ENCODE measurements around the gene RPS6KC1. TPM values are rescaled to one million over a fixed set of nuclear protein-coding genes. Genes with fewer than 3 reads are reported as not detected.

Gene RPS6KC1
- total RNA-seq, 2 experiments from 2014 or later: 9.8 to 12.8 TPM

DNA sequence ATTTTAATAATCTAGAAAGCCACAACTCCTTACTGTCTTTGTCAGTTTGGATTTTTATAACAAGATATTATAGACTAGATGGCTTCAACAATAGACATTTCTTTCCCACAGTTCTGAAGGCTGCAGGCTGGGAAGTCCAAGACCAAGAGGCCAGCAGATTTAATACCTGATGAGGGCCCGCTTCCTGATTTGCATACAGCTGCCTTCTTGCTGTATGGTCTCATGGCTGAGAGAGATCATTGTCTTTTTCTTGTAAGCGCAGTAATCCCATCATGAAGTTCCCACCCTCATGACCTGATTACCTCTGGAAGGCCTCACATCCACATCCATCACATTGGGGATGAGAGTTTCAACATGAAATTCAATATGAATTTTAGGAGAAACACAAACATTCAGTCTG is 9.8 kb downstream of the RPS6KC1 start:
- Mint-ChIP-seq H3K4me1 (peaks cover 1% of the 10 kb centered on the region), H3K27me3 (no peaks in the 10 kb centered on the region), H3K4me3 (no peak overlapping the region), H3K9me3 (peaks cover 2% of the 10 kb centered on the region), H3K36me3 (ENCODE audit: low read depth) (peaks cover 9% of the 10 kb centered on the region), H3K27ac (no peak overlapping the region)
- ChIA-PET CTCF (interaction anchor here (0.6 kb wide), 1 partner anchor 10 kb away, joined by 4 read pairs; no protein-coding TSS in a partner anchor), POLR2A (no interaction called here)
- no peak for DNase-seq

GRCh38 chr1:213061263-213061662 is 10.2 kb downstream of the RPS6KC1 start:
- DNase-seq: no peak
- H3K9me3 Mint-ChIP-seq: peaks cover 2% of the 10 kb centered on the region
- POLR2A ChIA-PET: no interaction called here
- CTCF ChIA-PET: interaction anchor here (0.6 kb wide), 1 partner anchor 9 kb away, joined by 4 read pairs; no protein-coding TSS in a partner anchor
- peaks cover 1% of the 10 kb centered on the region for H3K4me1 Mint-ChIP-seq
- H3K36me3 Mint-ChIP-seq (ENCODE audit: low read depth): peaks cover 9% of the 10 kb centered on the region
- no peak overlapping the region for H3K27ac Mint-ChIP-seq
- no peak overlapping the region for H3K4me3 Mint-ChIP-seq
- H3K27me3 Mint-ChIP-seq: no peaks in the 10 kb centered on the region

GRCh38 chr1:213065800-213066199 is 14.8 kb downstream of the RPS6KC1 start:
- Mint-ChIP-seq H3K27ac (no peak overlapping the region), H3K36me3 (ENCODE audit: low read depth) (peaks cover 5% of the 10 kb centered on the region), H3K4me3 (no peak overlapping the region), H3K27me3 (no peaks in the 10 kb centered on the region), H3K9me3 (no peaks in the 10 kb centered on the region), H3K4me1 (peaks cover 13% of the 10 kb centered on the region)
- ChIA-PET POLR2A (no interaction called here), CTCF (interaction anchor here (1.3 kb wide), 1 partner anchor 26 kb away, joined by 3 read pairs; no protein-coding TSS in a partner anchor)
- no peak for DNase-seq

DNA sequence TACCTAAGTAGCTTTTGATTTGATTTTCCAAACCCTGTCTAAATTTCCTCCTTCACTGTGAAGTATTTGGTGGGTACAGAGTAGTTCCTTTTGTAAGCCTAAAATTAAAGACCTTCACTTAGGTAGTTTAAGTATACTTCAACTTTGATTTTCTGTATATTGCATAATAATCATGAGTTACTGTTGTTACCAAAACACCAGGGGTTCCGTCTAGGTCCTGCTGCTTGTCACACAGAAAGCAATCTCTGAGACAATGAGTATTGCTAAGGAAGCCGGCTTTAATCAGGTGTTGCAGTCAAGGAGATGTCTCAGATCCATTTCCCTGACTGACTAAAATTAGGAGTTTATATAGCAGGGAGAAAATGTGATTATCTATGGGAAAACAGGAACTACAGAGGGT is 15.3 kb downstream of the RPS6KC1 start:
- H3K9me3 Mint-ChIP-seq: no peaks in the 10 kb centered on the region
- H3K27ac Mint-ChIP-seq: no peak overlapping the region

GRCh38 chr1:213067352-213067751 is 16.3 kb downstream of the RPS6KC1 start:
- no peak for DNase-seq
- H3K36me3 Mint-ChIP-seq (ENCODE audit: low read depth): peaks cover 3% of the 10 kb centered on the region
- no peak overlapping the region for H3K27ac Mint-ChIP-seq
- ChIA-PET POLR2A (no interaction called here), CTCF (interaction anchor here (0.5 kb wide), 1 partner anchor 996 kb away, joined by 5 read pairs; no protein-coding TSS in a partner anchor)
- no peaks in the 10 kb centered on the region for H3K27me3 Mint-ChIP-seq
- peaks cover 21% of the 10 kb centered on the region for H3K4me1 Mint-ChIP-seq
- no peak overlapping the region for H3K4me3 Mint-ChIP-seq
- no peaks in the 10 kb centered on the region for H3K9me3 Mint-ChIP-seq

More for the DNA sequence above, 15.3 kb downstream of the RPS6KC1 start:
- no peak for DNase-seq
- CTCF ChIA-PET: interaction anchor here (1.3 kb wide), 1 partner anchor 26 kb away, joined by 3 read pairs; no protein-coding TSS in a partner anchor
- Mint-ChIP-seq H3K27me3 (no peaks in the 10 kb centered on the region), H3K36me3 (ENCODE audit: low read depth) (peaks cover 3% of the 10 kb centered on the region), H3K4me1 (peaks cover 16% of the 10 kb centered on the region), H3K4me3 (no peak overlapping the region)
- POLR2A ChIA-PET: no interaction called here

DNA sequence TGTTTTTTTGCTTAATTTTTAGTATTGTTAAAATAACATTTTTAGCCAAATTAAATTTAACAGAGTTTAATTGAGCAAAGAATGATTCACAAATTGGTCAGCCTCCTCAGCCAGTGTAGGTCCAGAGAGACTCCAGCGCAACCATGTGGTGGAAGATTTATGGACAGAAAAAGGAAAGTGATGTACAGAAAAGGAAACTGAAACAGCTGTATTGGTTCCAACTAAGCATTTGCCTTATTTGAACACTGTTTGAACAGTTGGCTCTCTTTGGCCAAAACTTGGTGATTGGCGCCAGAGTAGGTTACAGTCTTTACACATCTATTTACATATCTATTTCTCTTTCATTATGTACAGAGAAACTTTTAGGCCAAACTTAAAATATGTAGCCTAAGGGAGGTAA is 19.4 kb downstream of the RPS6KC1 start:
- Mint-ChIP-seq H3K4me3 (peak overlapping the region; percentile 19), H3K27me3 (no peaks in the 10 kb centered on the region), H3K27ac (peak overlapping the region; percentile 74), H3K36me3 (ENCODE audit: low read depth) (peaks cover 6% of the 10 kb centered on the region), H3K9me3 (no peaks in the 10 kb centered on the region), H3K4me1 (peaks cover 35% of the 10 kb centered on the region)
- POLR2A ChIA-PET: interaction anchor here (0.6 kb wide), 1 partner anchor 47 kb away, joined by 4 read pairs; no protein-coding TSS in a partner anchor
- CTCF ChIA-PET: interaction anchor here (0.6 to 1.4 kb wide), 3 partner anchors 9 to 613 kb away, joined by 3 to 4 read pairs (median 3); no protein-coding TSS in a partner anchor
- peak; percentile 53 for DNase-seq

GRCh38 chr1:213075725-213076124 is 24.7 kb downstream of the RPS6KC1 start:
- Mint-ChIP-seq H3K9me3 (no peaks in the 10 kb centered on the region), H3K4me3 (no peak overlapping the region), H3K27me3 (no peaks in the 10 kb centered on the region), H3K27ac (no peak overlapping the region), H3K4me1 (peaks cover 28% of the 10 kb centered on the region), H3K36me3 (ENCODE audit: low read depth) (peaks cover 12% of the 10 kb centered on the region)
- DNase-seq: no peak
- ChIA-PET POLR2A (no interaction called here), CTCF (interaction anchor here (0.7 kb wide), 1 partner anchor 9 kb away, joined by 4 read pairs; no protein-coding TSS in a partner anchor)

DNA sequence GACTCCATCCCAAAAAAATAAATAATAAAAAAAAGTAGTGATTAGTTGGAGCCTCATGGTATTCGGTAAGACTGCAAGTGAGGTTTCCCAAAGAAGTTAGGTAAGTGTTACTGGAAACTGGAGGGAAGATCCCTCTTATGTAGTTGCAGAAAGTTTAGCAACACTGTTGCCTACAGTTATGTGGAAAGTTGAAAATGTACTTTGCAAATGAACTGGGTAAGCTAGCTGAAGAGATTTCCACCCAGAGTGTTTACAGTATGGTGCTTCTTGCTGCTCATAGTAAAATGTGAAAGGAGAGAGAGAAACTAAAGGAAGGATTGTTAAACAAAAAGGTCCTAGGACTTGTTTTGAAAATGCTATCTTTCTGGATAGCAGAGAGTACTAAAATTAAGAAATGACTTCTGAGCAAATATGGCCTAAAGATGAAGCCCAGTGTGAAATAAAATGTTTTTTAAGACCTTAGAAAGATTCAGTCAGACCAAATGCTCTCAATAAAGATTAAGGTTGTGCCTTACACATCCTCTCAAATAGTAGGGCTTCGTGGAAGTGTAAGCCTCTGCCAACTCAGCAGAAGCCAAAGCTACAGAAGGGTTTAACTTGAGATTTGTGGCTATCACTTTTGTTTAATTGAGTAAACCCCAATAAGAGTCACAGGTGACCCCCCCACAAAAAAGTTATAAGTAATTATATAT is 31.5 kb downstream of the RPS6KC1 start:
- peaks cover 35% of the 10 kb centered on the region for H3K4me1 Mint-ChIP-seq
- DNase-seq: no peak
- ChIA-PET CTCF (interaction anchor here (0.7 to 1.3 kb wide), 4 partner anchors 13 to 56 kb away, joined by 3 to 8 read pairs (median 4); partner anchors contain the start of gene RPS6KC1), POLR2A (interaction anchor here (0.7 kb wide), 1 partner anchor 399 kb away, joined by 3 read pairs; no protein-coding TSS in a partner anchor)
- peak overlapping the region; percentile 33 for H3K4me3 Mint-ChIP-seq
- H3K27ac Mint-ChIP-seq: peak overlapping the region; percentile 87
- no peaks in the 10 kb centered on the region for H3K27me3 Mint-ChIP-seq
- peaks cover 40% of the 10 kb centered on the region for H3K36me3 Mint-ChIP-seq (ENCODE audit: low read depth)
- H3K9me3 Mint-ChIP-seq: peaks cover 3% of the 10 kb centered on the region

DNA sequence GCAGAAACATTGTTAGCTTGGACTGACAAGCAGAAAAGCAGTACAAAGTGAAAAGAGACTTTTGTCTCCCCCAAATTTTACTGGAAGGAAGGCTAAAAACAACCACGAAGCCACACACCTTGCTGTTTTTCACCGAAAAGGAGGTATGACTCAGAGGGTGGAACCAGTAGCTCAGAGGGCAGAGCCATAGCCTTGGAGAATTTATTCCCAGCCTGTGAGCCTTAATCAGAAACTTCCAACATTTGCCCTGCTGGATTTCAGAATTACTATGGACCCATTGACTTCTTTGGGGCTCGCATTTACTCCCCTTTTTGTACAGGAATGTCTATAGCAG is 32.0 kb downstream of the RPS6KC1 start:
- H3K9me3 Mint-ChIP-seq: peaks cover 3% of the 10 kb centered on the region
- peaks cover 46% of the 10 kb centered on the region for H3K36me3 Mint-ChIP-seq (ENCODE audit: low read depth)
- ChIA-PET CTCF (interaction anchor here (0.8 to 1.3 kb wide), 2 partner anchors 12 to 32 kb away, joined by 3 read pairs; partner anchors contain the start of gene RPS6KC1), POLR2A (interaction anchor here (0.7 kb wide), 1 partner anchor 399 kb away, joined by 3 read pairs; no protein-coding TSS in a partner anchor)
- H3K4me1 Mint-ChIP-seq: peaks cover 35% of the 10 kb centered on the region
- DNase-seq: peak; percentile 57
- no peak overlapping the region for H3K4me3 Mint-ChIP-seq
- H3K27me3 Mint-ChIP-seq: no peaks in the 10 kb centered on the region
- H3K27ac Mint-ChIP-seq: peak overlapping the region; percentile 87

DNA sequence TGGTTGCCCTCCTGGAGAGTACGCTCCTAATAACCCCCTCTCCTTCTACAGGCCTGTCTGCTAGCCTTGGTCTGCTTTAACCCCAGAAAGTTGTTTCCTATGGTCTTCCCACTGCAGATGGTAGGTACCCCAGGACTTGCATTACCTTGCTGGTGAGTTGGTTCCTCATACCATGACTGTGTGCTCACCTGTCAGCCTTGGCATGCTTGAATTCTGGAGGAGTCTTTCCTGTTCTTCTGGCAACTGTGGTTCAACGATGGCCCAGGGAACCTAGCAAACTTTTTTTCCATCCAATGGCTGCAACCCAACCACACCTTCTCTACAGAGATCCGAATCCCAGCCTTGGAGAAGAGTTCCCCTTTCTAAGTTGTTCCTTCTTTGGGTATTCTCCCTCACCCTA is 36.9 kb downstream of the RPS6KC1 start:
- Mint-ChIP-seq H3K4me3 (no peak overlapping the region), H3K4me1 (peaks cover 27% of the 10 kb centered on the region), H3K27me3 (no peaks in the 10 kb centered on the region), H3K9me3 (peaks cover 6% of the 10 kb centered on the region), H3K27ac (no peak overlapping the region), H3K36me3 (ENCODE audit: low read depth) (peaks cover 41% of the 10 kb centered on the region)
- DNase-seq: no peak
- ChIA-PET POLR2A (no interaction called here), CTCF (no interaction called here)

DNA sequence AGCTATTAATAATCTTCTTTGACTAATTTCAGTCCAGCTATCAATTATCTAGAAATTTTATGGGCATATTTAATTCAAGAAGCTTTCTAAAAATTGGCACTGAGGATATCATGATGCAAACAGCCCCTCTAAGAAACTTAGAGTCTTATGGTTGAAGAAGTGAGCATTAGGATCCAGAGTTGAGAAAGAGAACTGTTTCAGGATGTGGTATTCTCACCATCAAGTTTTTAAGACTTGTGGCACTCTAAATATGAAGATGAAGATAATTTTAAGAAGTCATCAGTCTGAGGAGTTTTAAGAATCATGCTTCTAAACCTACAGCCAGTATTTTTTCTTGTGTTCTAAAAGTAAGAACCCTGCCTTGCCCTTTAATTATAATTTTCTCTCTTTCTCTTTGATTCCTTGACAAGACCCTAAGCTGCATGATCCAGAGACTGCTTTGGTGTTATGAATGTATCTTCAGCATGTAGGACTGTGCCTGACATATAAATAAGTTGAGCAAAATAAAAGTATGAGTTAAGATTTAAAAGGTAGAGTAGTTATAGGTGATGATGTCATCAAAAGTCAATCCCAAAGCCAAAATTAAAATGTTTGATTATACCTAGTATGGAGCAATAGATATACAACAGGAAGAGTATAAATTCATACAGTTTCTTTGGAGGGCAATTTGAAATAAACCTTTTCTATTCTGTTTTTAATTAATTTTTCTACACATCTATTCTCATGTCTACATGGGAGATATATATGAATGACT is 39.1 kb downstream of the RPS6KC1 start:
- ChIA-PET POLR2A (no interaction called here), CTCF (interaction anchor here (0.6 kb wide), 1 partner anchor 10 kb away, joined by 3 read pairs; no protein-coding TSS in a partner anchor)
- peaks cover 2% of the 10 kb centered on the region for H3K9me3 Mint-ChIP-seq
- peak overlapping the region; percentile 43 for H3K27ac Mint-ChIP-seq
- H3K4me3 Mint-ChIP-seq: no peak overlapping the region
- no peak for DNase-seq
- no peaks in the 10 kb centered on the region for H3K27me3 Mint-ChIP-seq
- peaks cover 25% of the 10 kb centered on the region for H3K36me3 Mint-ChIP-seq (ENCODE audit: low read depth)
- H3K4me1 Mint-ChIP-seq: peaks cover 12% of the 10 kb centered on the region

GRCh38 chr1:213094446-213094845 is 43.4 kb downstream of the RPS6KC1 start:
- peaks cover 12% of the 10 kb centered on the region for H3K4me1 Mint-ChIP-seq
- no peak overlapping the region for H3K4me3 Mint-ChIP-seq
- ChIA-PET CTCF (no interaction called here), POLR2A (no interaction called here)
- H3K9me3 Mint-ChIP-seq: no peaks in the 10 kb centered on the region
- H3K36me3 Mint-ChIP-seq (ENCODE audit: low read depth): peaks cover 15% of the 10 kb centered on the region
- no peak for DNase-seq
- H3K27ac Mint-ChIP-seq: no peak overlapping the region
- no peaks in the 10 kb centered on the region for H3K27me3 Mint-ChIP-seq

- ChIA-PET CTCF (interaction anchor here (0.7 kb wide), 1 partner anchor 12 kb away, joined by 3 read pairs; no protein-coding TSS in a partner anchor), POLR2A (no interaction called here)
- H3K4me1 Mint-ChIP-seq: peaks cover 3% of the 10 kb centered on the region
- H3K27ac Mint-ChIP-seq: no peak overlapping the region
- DNase-seq: no peak
- H3K36me3 Mint-ChIP-seq (ENCODE audit: low read depth): peaks cover 16% of the 10 kb centered on the region
- H3K4me3 Mint-ChIP-seq: no peak overlapping the region
- H3K9me3 Mint-ChIP-seq: peaks cover under 1% of the 10 kb centered on the region
- no peaks in the 10 kb centered on the region for H3K27me3 Mint-ChIP-seq
These were observed 44.4 kb downstream of the RPS6KC1 start for GRCh38 chr1:213095467-213095866.

All from activated CD4-positive, alpha-beta T cell treated with anti-CD3 and anti-CD28 coated beads, Interleukin-2, amount 10 ng/mL, durations not matched to agents 7 days and 5 days (primary cell).